ENCODE measurements around the gene PHLDA2.

PHLDA2 gene

DNA sequence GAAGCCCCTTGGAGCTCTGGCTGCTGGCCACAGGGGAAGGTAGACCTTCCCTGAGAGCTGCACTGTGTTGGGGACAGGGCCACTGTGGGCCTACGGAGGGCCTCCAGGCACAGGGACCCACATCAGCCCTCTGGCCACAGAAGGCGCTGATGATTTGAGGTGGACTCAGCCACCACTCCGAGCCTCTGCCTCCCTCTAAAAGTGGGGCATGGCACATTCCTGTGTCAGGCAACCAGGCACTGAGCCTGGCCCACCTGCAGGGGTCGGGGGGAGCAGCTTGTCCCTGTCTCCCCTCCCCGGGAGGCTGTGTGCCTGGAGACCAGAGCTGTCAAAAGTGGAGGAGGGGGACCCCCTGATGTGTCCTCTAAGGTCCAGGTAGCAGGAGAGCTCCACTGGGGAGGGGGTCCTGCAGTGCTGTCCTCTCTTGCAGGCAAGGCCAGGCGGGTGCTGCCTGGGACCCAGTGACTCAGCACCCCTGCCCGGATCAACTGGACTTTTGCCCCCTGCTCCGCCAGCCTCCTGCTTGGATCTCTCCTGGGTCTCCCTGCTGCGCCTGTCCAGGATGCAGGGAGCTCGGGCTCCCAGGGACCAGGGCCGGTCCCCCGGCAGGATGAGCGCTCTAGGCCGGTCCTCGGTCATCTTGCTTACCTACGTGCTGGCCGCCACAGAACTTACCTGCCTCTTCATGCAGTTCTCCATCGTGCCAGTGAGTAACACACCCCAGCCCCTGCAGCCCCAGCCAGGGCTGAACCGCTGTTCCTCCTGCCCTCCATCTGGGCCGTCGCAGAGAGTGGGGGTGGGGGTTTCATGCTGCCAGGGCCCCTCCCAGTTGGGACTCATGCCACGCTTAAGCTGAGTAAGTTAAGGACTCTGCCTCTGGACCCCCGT is 26.2 kb downstream of the PHLDA2 start:
- Histone ChIP-seq H3K27ac (no peak overlapping the region), H3K27me3 (replicated peaks) (no peaks in the 10 kb centered on the region), H3K4me3 (ENCODE audit: low read depth, low read length) (peak overlapping the region; percentile 64), H3K36me3 (replicated peaks) (no peaks in the 10 kb centered on the region)
- DNase-seq, result no peak
- TF ChIP-seq CTCF (IDR thresholded peaks at IDR 0.05; ENCODE audit: low read depth, low read length, missing control alignments), result no peak
- in situ Hi-C loops (cut with HindIII; ENCODE audit: low pct_ligation_motif_present, low sequenced_read_pairs), result no loop called here

DNA sequence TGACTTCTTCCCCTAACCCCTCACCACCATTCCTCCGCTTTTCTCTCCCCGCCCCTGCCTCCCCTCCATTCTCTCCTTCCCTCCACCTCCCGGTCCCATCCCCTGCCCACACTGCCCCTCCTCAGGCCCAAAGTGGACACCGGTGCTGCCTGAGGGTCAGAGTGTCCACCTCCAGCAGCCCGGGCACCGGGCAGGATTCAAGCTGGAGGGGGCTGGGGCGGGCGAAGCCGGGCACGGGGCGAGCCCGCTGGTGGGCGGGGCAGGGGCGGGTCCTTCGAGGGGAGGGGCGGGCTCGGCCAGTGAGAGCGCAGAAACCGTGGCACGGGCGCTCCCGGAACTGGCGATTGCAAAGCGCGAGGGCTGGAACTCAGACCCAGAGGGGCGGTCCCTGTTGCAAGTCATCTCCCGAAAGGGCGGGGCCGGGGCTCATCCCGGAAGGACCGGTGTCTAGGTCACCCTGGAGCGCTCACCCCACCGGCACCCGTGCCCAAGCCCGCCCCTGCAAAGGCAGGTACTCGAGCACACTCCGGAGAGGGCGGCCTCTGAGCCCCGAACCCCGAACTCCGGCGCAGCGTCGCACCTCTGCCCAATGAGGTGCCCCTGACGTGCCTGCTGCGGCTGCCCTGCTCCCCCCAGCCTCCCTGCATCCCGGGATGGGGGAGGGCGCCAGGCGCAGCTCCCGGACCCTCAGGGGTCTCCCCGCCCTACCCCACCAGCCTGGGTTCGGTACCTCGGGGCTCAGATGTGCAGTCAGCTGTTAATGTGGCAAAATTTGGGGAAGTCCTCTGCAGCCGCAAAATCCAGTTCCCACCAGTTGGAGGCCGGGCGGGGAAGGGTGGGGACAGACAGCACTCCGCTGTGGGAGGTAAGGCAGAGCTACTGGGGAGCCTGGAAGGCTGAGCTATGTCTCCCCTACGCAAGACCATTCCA is 27.1 kb downstream of the PHLDA2 start:
- no peaks in the 10 kb centered on the region for H3K27me3 ChIP-seq (replicated peaks)
- in situ Hi-C loops (cut with HindIII; ENCODE audit: low pct_ligation_motif_present, low sequenced_read_pairs), result no loop called here
- peak; percentile 86 for DNase-seq
- H3K36me3 ChIP-seq (replicated peaks), result no peaks in the 10 kb centered on the region
- no peak overlapping the region for H3K27ac ChIP-seq
- no peak for TF ChIP-seq CTCF (IDR thresholded peaks at IDR 0.05; ENCODE audit: low read depth, low read length, missing control alignments)
- peak overlapping the region; percentile 64 for H3K4me3 ChIP-seq (ENCODE audit: low read depth, low read length)

GRCh38 chr11:2901196-2901796 is 27.9 kb downstream of the PHLDA2 start:
- Histone ChIP-seq H3K27ac (no peak overlapping the region), H3K36me3 (replicated peaks) (no peaks in the 10 kb centered on the region), H3K27me3 (replicated peaks) (no peaks in the 10 kb centered on the region), H3K4me3 (ENCODE audit: low read depth, low read length) (peak overlapping the region; percentile 42)
- in situ Hi-C loops (cut with HindIII; ENCODE audit: low pct_ligation_motif_present, low sequenced_read_pairs), result no loop called here
- no peak for DNase-seq
- no peak for TF ChIP-seq CTCF (IDR thresholded peaks at IDR 0.05; ENCODE audit: low read depth, low read length, missing control alignments)

DNA sequence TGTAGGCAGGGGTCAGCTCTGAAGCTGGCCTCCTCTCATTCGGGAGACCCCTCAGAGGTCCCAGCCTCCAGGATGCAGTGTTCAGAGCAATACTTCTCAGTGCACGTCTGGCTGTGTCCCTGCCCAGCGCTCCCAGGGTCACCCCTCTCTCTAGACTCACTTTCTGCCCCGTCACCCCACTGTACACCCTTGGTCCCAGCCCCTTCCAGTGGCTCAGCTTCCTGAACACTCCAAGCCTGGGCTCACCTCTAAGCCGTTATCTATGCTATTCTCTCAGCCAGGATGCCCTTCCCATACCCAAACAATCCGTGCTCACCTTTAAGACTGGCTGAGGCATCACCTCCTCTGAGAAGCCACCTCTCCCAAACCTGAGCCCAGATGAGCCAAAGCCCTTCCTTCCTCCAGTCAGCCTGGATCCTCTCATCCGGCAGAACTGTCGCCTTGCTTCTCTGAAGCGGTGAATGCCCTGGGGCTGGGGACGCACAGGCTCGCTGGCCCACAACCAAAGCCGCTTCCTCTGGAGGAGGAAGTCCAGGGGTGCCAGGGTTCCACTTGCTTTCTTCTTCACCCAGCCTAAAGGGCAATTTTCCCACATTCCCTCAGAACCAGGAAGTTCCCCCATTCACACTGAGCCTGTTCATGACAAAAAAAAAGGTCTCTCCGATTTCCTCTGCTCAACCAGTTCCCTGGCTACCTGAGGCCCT is 30.0 kb downstream of the PHLDA2 start:
- no peaks in the 10 kb centered on the region for H3K27me3 ChIP-seq (replicated peaks)
- no peak for TF ChIP-seq CTCF (IDR thresholded peaks at IDR 0.05; ENCODE audit: low read depth, low read length, missing control alignments)
- H3K27ac ChIP-seq, result peak overlapping the region; percentile 51
- no peaks in the 10 kb centered on the region for H3K36me3 ChIP-seq (replicated peaks)
- DNase-seq, result no peak
- H3K4me3 ChIP-seq (ENCODE audit: low read depth, low read length), result no peak overlapping the region
- in situ Hi-C loops (cut with HindIII; ENCODE audit: low pct_ligation_motif_present, low sequenced_read_pairs), result no loop called here

DNA sequence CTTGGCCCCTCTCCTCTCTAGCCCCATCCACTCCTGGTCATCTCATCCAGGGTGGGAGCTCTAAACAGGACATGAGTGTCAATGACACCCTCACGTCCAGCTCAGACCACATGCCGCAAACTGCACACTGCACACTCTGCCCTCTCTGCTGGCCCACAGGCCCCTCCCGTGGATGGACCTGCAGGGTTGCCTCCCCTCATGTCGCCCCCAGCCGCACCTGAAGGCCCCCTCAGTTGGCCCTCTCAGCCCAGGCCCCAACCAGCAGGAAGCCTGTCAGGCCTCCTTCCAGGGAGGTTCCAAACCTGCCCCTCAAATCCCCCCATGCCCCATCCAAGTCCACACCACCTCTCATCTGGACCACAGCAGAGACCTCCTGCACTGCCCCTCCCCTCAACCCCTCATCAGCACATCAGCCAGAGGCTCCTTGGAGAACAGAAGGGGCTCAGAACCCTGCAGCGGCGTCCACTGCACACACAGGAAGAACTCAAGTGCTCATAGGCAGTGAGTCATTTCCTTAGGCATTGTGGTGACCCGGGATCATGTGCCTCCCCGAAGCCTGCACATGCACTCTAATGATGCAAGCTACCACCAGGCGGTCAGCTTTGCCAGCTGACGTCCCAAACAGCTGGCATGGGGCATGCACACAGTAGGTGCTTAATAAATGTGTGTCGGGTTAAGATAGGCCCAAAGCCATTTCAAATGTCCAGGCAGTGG is 30.7 kb downstream of the PHLDA2 start:
- Histone ChIP-seq H3K36me3 (replicated peaks) (no peaks in the 10 kb centered on the region), H3K27ac (peak overlapping the region; percentile 51), H3K4me3 (ENCODE audit: low read depth, low read length) (no peak overlapping the region), H3K27me3 (replicated peaks) (no peaks in the 10 kb centered on the region)
- in situ Hi-C loops (cut with HindIII; ENCODE audit: low pct_ligation_motif_present, low sequenced_read_pairs), result no loop called here
- peak; percentile 43 for TF ChIP-seq CTCF (IDR thresholded peaks at IDR 0.05; ENCODE audit: low read depth, low read length, missing control alignments)
- peak; percentile 89 for DNase-seq

All from brain microvascular endothelial cell (primary cell).